COLO829 (cell line): ENCODE measurements around the gene ELMO1.

Experiments used
- DNase-seq: peaks from one replicate; pipeline ENCODE4 v3.0.0; 2012; ENCODE audit warnings: low spot score

ELMO1 gene

DNA sequence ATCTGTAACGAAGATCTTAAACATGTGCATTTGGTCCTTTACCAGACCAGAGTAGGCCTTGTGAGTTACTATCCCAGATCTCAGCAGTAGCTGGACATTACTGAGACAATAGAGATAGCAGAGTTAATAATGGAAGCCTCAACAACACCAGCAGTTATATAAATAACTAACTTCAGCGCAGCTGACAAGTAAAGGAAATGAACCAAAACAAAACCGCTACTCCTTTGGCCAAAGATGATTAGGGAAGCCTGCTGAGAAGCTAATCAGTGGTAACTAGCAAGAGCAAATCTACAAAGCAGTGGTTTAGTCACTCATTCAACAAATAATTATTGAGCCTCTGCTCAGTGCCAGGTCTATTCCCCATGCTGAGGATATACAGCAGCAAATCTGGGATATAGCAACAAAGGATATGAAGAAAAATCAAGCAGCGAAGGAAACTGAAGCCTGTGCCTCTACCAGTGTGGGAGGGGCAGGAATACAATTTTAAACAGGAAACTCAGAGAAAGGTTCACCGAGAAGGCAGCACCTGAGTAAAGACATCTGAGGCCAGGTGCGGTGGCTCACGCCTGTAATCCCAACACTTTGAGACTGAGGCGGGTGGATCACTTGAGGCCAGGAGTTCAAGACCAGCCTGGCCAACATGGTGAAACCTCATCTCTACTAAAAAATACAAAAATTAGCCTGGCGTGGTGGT lies 103.6 kb downstream of the ELMO1 start:
- DNase-seq: no peak

DNA sequence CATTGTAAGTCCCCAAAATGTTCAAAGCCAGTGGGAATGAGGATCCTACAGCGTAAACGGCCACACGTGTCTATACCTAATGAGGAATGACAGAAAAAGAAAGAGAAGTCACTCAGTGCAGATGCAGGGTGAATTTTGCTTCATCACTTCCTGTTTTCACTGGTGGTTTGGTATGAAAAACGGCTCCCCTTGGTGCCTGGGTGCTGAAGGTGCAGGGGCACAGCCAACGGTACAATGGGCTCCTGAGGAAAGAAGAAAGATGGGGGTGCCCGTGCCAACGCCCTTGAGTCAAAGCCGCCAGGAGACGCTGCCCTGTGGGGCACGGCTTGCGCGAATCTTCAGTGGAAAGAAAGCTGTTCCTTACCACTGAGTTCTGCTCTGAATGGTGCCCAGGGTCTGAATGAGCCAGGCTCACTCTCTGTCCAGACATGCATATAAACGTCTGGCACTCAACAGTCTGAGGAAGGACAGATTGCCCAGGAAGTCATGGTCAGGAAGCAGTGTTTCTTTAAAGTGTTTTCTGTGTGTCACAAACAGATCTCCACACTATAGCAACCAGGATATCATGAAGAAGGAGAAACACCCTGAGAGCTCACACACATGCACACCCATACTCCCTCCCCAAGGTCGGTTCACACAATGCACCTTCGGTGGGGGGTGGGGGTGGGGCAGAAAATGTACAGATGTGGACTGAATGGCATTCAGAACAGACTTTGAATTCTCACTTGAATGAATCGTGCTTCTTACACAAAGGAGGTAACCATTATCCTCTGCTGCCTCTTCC lies 105.8 kb downstream of the ELMO1 start:
- DNase-seq: no peak

DNA sequence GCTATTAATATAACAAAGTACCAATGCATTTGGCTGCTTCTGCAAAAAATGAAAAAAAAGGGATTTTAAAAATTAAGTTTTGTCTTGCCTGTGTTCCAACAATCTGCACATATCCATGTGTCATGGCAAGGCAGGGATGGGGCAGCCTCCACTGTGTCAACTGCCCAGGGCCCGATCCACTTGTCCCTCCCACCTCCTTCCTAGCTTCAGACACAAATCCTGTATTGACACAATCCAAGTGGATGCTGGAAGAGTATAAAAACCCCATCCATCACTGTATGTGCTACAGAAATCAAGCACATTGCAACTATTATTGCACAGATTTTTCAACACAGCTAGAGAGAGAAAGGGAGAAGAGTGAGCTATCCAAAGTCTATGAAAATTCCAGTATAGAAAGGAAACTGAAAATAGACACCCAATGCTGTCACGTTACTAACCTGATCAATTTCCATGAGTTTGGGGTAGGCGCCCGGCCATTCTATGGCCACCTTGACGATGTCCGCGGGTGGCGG lies 106.4 kb downstream of the ELMO1 start:
- no peak for DNase-seq

DNA sequence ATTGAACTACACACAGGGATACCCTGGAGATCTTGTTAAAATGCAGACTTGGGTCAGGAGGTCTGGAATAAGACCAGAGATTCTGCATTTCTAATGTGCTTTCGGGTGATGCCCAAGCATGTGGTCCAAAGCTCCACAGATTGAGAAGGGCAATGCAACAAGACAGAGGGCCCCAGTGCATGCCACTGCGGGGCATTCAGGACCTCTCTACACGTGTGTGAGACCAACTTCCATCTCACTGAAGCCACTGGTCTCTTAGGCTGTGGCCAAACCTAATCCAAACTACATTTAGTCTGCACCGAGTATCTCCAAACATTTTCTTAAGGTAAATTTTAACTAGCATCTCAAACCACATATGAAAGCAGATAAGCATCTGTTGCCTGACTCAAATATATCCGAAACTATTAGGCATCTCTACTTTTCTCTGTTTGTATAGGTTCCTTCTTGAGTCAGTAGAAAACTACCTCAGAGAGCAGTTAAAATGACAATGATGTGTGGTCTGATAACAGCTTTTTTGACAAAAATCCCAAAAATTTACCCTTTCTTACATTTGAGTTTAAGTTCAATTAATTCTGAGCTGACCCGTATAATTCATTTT lies 107.5 kb downstream of the ELMO1 start:
- DNase-seq: no peak

DNA sequence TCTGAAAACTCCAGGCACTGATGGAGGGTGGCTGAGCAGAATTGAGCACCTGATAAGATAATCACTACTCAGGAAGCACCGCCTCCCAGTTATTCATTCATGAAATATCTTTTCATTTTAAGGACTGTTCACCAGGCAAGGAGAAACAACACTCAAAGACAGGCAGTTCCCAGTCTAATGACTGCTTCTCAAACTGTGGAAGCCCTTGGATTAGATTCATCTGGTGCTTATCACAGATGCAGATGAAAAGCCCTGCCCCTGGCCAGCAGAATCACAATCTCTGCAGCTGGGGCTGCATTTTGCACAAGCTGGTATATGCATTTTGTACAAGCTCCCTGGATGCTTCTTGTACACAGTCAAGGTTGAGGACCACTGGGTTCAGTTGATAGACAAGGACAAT lies 109.7 kb downstream of the ELMO1 start:
- DNase-seq: no peak

DNA sequence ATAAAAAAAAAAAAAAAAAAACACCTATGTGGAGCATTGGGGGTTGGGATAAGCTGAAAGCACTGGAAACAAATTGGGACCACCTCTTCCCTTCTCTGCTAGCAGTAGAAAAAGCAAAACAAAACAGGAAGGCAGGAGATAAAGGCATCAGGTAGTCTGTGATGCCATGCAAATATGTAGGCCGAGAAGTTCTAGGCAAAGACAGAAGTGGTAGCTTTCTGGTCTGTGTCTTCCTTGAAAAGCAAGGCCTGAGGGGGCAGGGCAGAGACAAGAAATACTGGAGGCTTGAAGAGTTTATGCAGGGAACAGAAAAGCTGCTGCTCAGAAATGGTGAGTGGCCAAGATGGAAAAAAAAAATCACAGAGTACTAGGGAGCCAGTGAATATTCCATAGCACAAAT lies 111.1 kb downstream of the ELMO1 start:
- DNase-seq: no peak

DNA sequence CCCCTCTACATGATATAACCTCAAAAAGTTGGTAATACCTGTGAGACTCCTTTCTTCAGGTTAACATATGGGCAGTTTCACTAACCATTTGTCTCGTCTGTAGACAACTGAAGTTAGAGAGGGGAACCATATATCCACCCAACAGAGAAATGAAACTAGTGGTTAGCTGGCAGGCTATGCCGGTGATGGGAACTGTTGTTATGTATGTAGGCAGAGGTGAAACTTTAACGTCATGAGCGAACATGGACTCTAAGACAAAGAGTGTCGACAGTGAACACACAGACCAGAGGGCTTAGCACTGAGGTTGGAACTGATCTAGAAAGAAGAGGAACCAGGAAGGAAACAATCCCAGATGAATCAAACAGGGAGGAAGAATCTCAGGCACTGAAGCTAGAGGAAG lies 112.4 kb downstream of the ELMO1 start:
- DNase-seq: no peak

DNA sequence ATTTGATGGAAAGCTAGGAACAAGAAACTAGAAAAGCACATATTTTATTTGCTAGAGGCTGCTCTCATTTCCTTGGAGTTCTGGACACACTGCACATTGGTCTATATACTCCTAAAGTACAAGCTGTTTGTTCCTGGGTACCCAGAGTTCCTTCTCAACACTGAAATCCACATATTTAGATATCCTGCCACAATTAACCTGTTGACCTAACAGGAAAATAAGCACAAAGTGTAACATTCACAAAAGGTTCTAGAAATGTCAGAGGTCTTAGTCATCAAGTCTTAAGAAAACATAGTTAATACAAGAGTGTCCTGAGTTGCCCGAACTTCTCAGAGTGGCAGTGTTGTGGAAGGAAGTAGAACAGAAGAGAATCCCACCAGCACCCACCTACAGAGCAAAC lies 115.6 kb downstream of the ELMO1 start:
- no peak for DNase-seq

DNA sequence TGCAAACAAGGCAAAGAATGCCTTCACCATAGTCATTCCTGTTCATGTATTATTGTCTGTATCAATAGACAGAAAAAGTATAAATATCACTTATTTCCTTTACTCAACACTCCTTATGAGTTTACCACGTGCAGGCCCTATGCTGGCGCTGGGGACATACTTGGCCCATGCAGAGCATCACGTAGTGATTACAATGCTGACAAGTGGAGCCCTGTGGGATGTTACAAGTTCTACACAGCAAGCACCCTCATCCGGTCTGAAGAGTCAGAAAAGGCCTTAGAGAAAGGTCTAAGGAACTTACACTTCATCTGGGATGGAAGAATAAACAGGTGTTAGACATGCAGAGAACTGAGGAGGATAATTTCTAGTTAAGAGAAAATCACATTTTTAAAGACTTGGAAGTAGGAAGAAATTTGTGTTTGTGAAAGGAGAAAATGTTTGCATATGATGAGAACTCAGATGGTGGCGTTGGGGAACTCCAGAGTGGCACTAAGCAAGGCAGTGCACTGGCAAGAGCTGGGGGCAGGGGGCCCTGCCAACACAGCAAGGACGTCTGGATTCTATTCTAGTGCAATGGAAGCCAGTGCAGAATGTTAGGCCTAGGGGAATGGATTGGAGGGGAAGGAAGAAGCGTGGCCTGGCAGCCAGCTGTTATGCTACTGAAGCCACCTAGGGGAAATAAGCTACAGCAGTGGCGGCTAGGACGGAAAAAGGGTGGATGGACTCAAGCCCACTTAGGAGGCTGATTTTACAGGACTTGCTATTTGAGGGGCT lies 116.2 kb downstream of the ELMO1 start:
- DNase-seq: no peak

DNA sequence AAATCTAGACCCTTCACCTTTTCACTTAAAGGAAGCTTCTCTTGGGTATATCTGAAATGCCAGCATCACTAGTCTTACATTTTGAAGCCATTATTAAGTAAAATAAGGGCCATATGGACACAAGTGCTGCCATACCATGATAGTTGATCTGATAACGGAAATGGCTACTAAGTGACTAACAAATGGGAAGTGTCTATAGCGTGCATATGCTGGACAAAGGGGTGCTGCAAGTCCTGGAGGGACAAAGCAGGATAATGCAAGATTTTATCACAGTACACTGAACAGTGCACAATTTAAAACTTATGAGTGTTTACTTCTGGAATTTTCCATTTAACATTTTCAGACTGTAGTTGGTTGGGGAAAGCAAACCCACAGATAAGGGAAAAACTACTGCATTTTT lies 117.9 kb downstream of the ELMO1 start:
- DNase-seq: no peak

DNA sequence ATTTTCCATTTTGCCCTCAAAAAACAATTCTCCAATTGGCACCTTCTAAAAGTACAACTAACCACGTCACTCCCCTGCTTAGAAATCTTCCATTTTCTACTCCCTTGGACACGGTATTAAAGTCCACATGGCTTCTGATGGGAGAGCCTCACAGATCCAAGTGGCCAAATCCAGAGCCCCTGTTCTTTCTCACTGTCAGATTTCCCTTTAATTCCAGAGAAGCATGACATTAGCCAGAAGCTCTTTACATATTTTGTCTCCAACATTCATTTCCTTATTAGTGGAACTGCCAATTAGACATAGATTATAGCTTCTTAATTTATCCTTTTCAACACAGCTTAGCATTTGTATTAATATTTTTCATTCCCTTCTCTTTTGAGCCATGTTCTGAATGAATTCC lies 118.7 kb downstream of the ELMO1 start:
- DNase-seq: no peak

DNA sequence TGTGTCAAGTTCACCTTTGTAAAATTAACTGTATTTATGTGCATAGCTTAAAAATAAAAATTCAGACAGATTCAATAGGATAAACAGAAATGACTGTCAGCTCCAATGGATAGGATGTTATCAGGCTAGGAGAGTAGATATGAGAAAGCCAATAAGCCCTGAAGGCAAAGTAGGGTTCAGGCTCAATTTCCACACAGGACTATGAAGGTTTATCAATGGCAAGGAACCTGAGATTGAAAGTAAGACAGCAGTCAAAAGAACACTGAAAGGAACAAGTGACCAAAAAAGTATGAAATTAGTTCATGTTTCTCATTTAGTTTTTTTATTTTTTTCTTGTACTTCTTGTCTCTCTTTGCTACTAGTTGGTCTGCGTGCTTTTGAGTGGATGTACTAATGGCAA lies 121.4 kb downstream of the ELMO1 start:
- DNase-seq: no peak

DNA sequence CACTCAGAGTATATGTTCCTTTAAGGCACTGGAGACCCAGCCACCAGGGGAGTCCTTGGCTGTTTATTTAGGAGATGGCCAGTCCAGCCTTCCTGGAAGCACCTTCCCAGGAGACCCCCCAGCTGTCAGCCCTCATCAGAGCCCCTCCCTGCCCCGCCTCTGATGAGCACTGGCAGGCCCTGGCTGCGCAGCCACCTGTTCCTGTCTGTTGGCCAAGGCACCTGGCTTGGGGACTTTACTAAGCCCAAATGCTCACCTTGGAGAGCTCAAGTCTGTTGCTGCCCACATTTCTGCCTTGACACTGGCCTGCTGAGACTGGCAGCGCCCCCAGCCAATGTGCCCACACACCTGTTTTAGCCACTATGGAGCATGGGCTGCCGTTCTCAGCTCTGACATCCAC lies 124.7 kb downstream of the ELMO1 start:
- no peak for DNase-seq

DNA sequence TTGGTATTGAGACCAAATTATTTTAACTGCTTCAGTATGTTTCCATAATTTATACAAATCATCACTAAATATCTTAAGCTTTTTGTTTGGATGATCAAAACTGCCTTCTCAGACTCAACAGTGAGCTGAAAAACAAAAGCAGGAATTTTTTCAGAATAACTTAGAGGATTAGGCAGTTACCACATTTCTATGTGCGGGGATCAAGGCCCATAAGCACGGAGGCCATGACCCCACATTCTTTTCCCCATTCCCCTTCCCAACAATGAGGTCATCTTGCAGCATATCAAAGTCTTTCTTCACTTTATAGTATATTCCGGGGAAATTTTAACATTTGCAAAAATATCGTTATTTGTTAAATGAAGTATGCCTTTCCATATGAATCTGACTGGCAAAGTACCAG lies 125.8 kb downstream of the ELMO1 start:
- DNase-seq: no peak

DNA sequence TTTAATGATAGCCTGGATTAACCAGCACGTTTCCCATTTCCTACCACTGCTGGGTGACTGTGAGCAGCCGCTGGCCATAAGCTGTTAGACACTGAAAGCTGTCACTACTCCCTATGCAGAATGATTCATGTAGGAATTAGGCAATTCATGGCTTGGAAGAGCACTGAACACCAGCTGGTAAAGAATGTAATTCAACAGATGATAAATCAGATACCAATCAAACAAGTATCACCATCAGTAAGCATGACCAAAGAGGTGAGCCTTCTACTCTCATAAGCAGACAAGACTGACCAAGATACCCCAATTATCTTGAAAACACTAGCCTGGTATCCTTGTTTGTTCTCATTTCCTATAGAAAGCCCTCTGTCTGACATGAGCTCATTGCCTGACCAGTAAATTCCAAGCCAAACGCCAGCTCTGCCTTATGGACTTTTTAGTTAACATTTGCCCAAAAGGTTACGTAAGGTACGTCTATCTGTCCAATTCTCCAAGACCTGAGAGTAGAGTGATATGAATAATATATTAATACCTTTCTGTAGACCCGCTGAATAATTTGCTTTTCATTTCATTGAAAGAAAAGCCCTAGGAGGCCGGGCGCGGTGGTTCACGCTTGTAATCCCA lies 127.7 kb downstream of the ELMO1 start:
- DNase-seq: no peak

DNA sequence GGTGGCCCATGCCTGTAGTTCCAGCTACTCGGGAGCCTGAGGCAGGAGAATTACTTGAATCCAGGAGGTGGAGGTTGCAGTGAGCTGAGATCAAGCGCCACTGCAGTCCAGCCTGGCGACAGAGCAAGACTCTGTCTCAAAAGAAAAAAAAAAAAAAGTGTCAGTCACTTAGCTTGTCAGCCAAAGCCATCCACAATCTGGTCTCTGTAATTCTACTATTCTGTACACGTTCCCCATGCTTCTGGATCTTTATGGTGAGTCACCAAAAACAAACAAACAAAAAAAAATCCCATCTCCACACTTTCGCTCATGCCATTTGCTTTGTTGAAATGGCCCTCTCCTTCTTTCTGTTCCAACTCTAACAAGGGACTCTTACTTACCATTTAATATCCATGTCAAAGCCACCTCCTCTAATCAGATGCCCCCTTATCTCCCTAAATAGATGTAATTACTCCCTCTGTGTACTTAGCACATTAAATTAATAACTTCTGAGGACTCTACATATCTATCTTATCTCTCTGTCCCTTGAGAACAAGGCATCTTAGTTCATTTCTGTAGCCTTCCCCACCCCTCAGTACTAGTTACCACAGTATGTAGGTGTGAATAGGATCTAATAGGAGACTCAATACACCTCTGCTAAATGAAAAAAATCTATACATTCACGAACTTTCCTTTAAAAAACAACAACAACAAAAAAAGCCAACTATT lies 128.4 kb downstream of the ELMO1 start:
- no peak for DNase-seq

DNA sequence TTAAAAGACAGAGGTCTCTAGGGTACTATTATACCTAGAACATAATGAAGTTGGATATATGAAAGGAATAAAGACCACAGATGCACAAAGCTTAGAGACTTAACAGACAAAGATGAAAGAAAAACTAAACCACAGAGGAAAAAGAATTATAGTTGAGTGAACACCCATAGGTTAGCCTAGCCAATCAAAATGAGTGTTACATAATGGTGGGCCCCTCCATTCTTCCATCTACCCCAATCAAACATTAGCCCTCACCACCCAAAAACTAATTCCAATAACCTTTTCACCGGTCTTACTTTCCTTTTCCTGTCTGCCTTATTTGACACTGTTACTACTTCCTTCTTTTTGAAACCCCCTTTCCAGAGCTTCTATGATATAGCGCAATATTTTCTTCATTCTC lies 130.1 kb downstream of the ELMO1 start:
- DNase-seq: no peak

DNA sequence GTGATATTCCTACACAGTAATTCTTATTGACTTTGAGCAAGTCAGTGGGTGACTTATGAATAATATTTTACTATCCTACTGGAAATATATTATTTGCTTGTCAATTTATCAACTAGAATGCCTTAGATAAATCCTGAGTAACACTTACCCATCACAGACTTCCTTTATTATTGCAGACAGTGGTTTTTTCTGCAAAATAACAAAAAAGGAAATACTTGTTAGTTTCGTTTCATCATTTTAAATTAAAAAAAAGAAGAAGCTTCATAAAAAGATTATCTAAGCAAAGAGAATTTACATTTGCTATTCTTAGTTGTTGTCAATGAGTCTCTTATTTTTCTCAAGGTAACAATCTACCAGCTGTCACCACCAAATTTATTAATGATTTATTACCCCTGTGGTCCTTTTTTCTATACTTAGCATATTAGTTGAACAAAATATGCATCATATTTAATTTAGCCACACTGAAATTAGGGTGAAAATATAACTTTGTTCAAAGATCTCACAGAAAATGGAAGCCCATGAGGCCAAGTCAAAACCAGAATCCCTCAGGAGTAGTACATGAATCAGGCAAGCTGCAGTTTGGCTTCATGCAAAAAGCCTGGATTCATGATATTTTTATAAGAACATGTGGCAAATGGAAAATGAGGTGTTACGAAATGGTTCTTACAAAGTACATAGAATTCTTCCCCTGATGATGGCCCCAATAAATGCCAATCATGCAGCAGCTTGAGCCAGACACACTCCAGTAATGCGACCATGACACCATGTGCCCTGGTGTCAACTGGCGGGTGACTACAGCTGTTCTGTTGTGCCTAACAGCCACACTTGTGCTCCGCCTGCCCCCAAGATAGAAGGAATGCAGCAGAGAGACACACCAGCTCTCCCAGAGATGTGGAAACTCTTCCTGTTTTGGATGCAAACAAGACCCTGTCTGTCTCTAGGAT lies 132.6 kb downstream of the ELMO1 start:
- DNase-seq: no peak

DNA sequence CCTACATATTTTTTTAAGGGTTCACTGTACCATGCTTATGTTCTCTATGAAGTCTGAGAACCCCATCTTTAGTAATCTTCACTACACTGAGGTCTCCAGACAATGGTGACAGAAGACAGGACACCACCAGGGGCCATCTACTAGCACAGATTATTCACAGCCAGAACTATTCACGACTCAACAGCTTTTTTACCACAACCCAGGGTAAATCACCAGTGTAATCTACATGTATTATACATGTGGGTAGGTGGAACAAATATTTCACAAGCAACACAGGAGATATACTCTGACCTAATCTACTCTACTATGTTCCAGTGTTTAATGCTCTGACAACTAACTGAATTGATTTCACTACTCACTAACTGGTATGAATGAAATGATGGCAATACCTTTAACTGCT lies 136.1 kb downstream of the ELMO1 start:
- no peak for DNase-seq

DNA sequence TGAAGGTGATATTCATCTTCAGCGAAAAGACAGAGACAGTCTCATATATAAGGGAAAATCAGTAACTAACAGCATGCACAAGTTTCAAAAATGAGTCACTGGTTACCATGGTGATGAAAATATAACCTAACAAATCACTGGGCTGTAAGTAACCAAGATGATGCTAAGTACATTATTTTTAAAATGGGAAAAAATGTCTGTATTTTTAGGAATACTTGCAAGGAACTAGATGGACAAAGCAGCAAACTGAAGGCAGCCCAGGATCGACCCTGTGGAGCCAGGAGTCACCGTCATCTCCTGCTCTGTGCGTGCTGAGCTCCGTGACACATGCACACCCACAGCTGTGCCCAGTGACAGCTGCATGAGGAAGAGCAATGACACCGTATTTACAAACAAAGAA lies 137.3 kb downstream of the ELMO1 start:
- no peak for DNase-seq
